ENCODE measurements around the gene SBK1. TPM values are rescaled to one million over a fixed set of nuclear protein-coding genes. Genes with fewer than 3 reads are reported as not detected.

The SBK1 gene
- total and polyA plus RNA-seq, 5 donors from 2014 or later: 2.0 to 20.2 (median 3.4) TPM

GRCh38 chr16:28300327-28300726, 8.0 kb downstream of the SBK1 start:
- H3K4me3 Mint-ChIP-seq: peak overlapping the region in 1 of 4 donors; percentile 51
- DNase-seq (no peak), ATAC-seq (ENCODE audit: low read depth in 2 of 2) (no peak)
- Histone ChIP-seq H3K4me3 (ENCODE audit: low read depth, low read length) (no peak overlapping the region), H3K36me3 (ENCODE audit: control insufficient read depth, insufficient read depth, low read length) (peaks cover 5% of the 10 kb centered on the region), H3K27me3 (ENCODE audit: control insufficient read depth, insufficient read depth, low read length) (no peaks in the 10 kb centered on the region), H3K27ac (ENCODE audit: insufficient read depth, low read length, poor library complexity, severe bottlenecking) (no peak overlapping the region), H3K4me1 (ENCODE audit: control insufficient read depth, insufficient read depth, low read length, poor library complexity, severe bottlenecking) (peaks cover 40% of the 10 kb centered on the region), H3K9me3 (ENCODE audit: control insufficient read depth in 2 of 2, low read length in 2 of 2) (no peaks in the 10 kb centered on the region)
- peaks cover 4% of the 10 kb centered on the region for H3K27me3 Mint-ChIP-seq
- peaks cover 33% of the 10 kb centered on the region for H3K36me3 Mint-ChIP-seq
- H3K4me1 Mint-ChIP-seq: peaks cover 6 to 82% (median 42%) of the 10 kb centered on the region in 4 donors
- H3K27ac Mint-ChIP-seq: peak overlapping the region; percentile 49 to 75 (median 64)
- H3K9me3 Mint-ChIP-seq: no peaks in the 10 kb centered on the region

- peaks cover 31% of the 10 kb centered on the region for H3K36me3 Mint-ChIP-seq
- H3K4me3 ChIP-seq (ENCODE audit: low read depth, low read length): no peak overlapping the region
- no peak overlapping the region for H3K27ac ChIP-seq (ENCODE audit: insufficient read depth, low read length, poor library complexity, severe bottlenecking)
These were observed 8.8 kb downstream of the SBK1 start for GRCh38 chr16:28301154-28301553.

GRCh38 chr16:28301620-28302019, 9.3 kb downstream of the SBK1 start:
- H3K9me3 ChIP-seq (ENCODE audit: control insufficient read depth in 2 of 2, low read length in 2 of 2): no peaks in the 10 kb centered on the region
- peaks cover 5% of the 10 kb centered on the region for H3K36me3 ChIP-seq (ENCODE audit: control insufficient read depth, insufficient read depth, low read length)
- no peak for DNase-seq
- Mint-ChIP-seq H3K9me3 (no peaks in the 10 kb centered on the region), H3K27ac (peak overlapping the region in 1 of 3 donors; percentile 71), H3K36me3 (peaks cover 30% of the 10 kb centered on the region), H3K27me3 (peaks cover 4% of the 10 kb centered on the region), H3K4me3 (no peak overlapping the region), H3K4me1 (peaks cover 4 to 79% (median 43%) of the 10 kb centered on the region in 4 donors)
- no peak for ATAC-seq (ENCODE audit: low read depth in 2 of 2)
- H3K4me3 ChIP-seq (ENCODE audit: low read depth, low read length): no peak overlapping the region
- peaks cover 32% of the 10 kb centered on the region for H3K4me1 ChIP-seq (ENCODE audit: control insufficient read depth, insufficient read depth, low read length, poor library complexity, severe bottlenecking)
- H3K27me3 ChIP-seq (ENCODE audit: control insufficient read depth, insufficient read depth, low read length): no peaks in the 10 kb centered on the region
- H3K27ac ChIP-seq (ENCODE audit: insufficient read depth, low read length, poor library complexity, severe bottlenecking): no peak overlapping the region

More at GRCh38 chr16:28301154-28301553, 8.8 kb downstream of the SBK1 start:
- H3K9me3 Mint-ChIP-seq: no peaks in the 10 kb centered on the region
- H3K36me3 ChIP-seq (ENCODE audit: control insufficient read depth, insufficient read depth, low read length): peaks cover 5% of the 10 kb centered on the region
- no peak overlapping the region for H3K27ac Mint-ChIP-seq
- DNase-seq (no peak), ATAC-seq (ENCODE audit: low read depth in 2 of 2) (no peak)
- peaks cover 36% of the 10 kb centered on the region for H3K4me1 ChIP-seq (ENCODE audit: control insufficient read depth, insufficient read depth, low read length, poor library complexity, severe bottlenecking)
- H3K4me3 Mint-ChIP-seq: no peak overlapping the region
- peaks cover 4 to 82% (median 42%) of the 10 kb centered on the region in 4 donors for H3K4me1 Mint-ChIP-seq
- H3K9me3 ChIP-seq (ENCODE audit: control insufficient read depth in 2 of 2, low read length in 2 of 2): no peaks in the 10 kb centered on the region
- H3K27me3 Mint-ChIP-seq: peaks cover 4% of the 10 kb centered on the region
- H3K27me3 ChIP-seq (ENCODE audit: control insufficient read depth, insufficient read depth, low read length): no peaks in the 10 kb centered on the region

GRCh38 chr16:28303132-28303531, 10.8 kb downstream of the SBK1 start:
- Histone ChIP-seq H3K4me1 (ENCODE audit: control insufficient read depth, insufficient read depth, low read length, poor library complexity, severe bottlenecking) (peaks cover 19% of the 10 kb centered on the region), H3K27ac (ENCODE audit: insufficient read depth, low read length, poor library complexity, severe bottlenecking) (no peak overlapping the region), H3K9me3 (ENCODE audit: control insufficient read depth in 2 of 2, low read length in 2 of 2) (no peaks in the 10 kb centered on the region), H3K27me3 (ENCODE audit: control insufficient read depth, insufficient read depth, low read length) (no peaks in the 10 kb centered on the region), H3K4me3 (ENCODE audit: low read depth, low read length) (no peak overlapping the region), H3K36me3 (ENCODE audit: control insufficient read depth, insufficient read depth, low read length) (peaks cover 5% of the 10 kb centered on the region)
- no peak for DNase-seq
- ATAC-seq (ENCODE audit: low read depth in 2 of 2): no peak
- Mint-ChIP-seq H3K9me3 (no peaks in the 10 kb centered on the region), H3K4me1 (peaks cover 4 to 74% (median 31%) of the 10 kb centered on the region in 4 donors), H3K27ac (peak overlapping the region in 1 of 3 donors; percentile 88), H3K27me3 (peaks cover 4% of the 10 kb centered on the region), H3K4me3 (peak overlapping the region in 1 of 4 donors; percentile 54), H3K36me3 (peaks cover 28% of the 10 kb centered on the region)

- peaks cover 33% of the 10 kb centered on the region for H3K36me3 Mint-ChIP-seq
- Histone ChIP-seq H3K36me3 (ENCODE audit: control insufficient read depth, insufficient read depth, low read length) (peaks cover 5% of the 10 kb centered on the region), H3K4me3 (ENCODE audit: low read depth, low read length) (no peak overlapping the region), H3K27ac (ENCODE audit: insufficient read depth, low read length, poor library complexity, severe bottlenecking) (no peak overlapping the region), H3K9me3 (ENCODE audit: control insufficient read depth in 2 of 2, low read length in 2 of 2) (no peaks in the 10 kb centered on the region), H3K27me3 (ENCODE audit: control insufficient read depth, insufficient read depth, low read length) (no peaks in the 10 kb centered on the region), H3K4me1 (ENCODE audit: control insufficient read depth, insufficient read depth, low read length, poor library complexity, severe bottlenecking) (peaks cover 15% of the 10 kb centered on the region)
- DNase-seq (no peak), ATAC-seq (ENCODE audit: low read depth in 2 of 2) (no peak)
- H3K4me1 Mint-ChIP-seq: peaks cover 5 to 71% (median 28%) of the 10 kb centered on the region in 4 donors
- no peak overlapping the region for H3K4me3 Mint-ChIP-seq
- peaks cover 4% of the 10 kb centered on the region for H3K27me3 Mint-ChIP-seq
- peaks cover 0 to 2% (median 0%) of the 10 kb centered on the region in 7 donors for H3K9me3 Mint-ChIP-seq
- H3K27ac Mint-ChIP-seq: peak overlapping the region in 1 of 3 donors; percentile 31
These were observed 11.9 kb downstream of the SBK1 start for GRCh38 chr16:28304214-28304613.

- DNase-seq (no peak), ATAC-seq (ENCODE audit: low read depth in 2 of 2) (no peak)
- Mint-ChIP-seq H3K9me3 (peaks cover 0 to 2% (median 0%) of the 10 kb centered on the region in 7 donors), H3K4me1 (peaks cover 13 to 79% (median 35%) of the 10 kb centered on the region in 4 donors), H3K27ac (peak overlapping the region in 1 of 3 donors; percentile 99), H3K4me3 (no peak overlapping the region), H3K36me3 (peaks cover 24% of the 10 kb centered on the region), H3K27me3 (peaks cover 2% of the 10 kb centered on the region)
- Histone ChIP-seq H3K36me3 (ENCODE audit: control insufficient read depth, insufficient read depth, low read length) (peaks cover 5% of the 10 kb centered on the region), H3K9me3 (ENCODE audit: control insufficient read depth in 2 of 2, low read length in 2 of 2) (no peaks in the 10 kb centered on the region), H3K4me3 (ENCODE audit: low read depth, low read length) (no peak overlapping the region), H3K27me3 (ENCODE audit: control insufficient read depth, insufficient read depth, low read length) (no peaks in the 10 kb centered on the region), H3K4me1 (ENCODE audit: control insufficient read depth, insufficient read depth, low read length, poor library complexity, severe bottlenecking) (peaks cover 46% of the 10 kb centered on the region), H3K27ac (ENCODE audit: insufficient read depth, low read length, poor library complexity, severe bottlenecking) (no peak overlapping the region)
These were observed 15.6 kb downstream of the SBK1 start for GRCh38 chr16:28307936-28308335.

GRCh38 chr16:28308794-28309584, 16.7 kb downstream of the SBK1 start:
- Mint-ChIP-seq H3K27ac (peak overlapping the region; percentile 97 to 99 (median 98)), H3K27me3 (no peaks in the 10 kb centered on the region), H3K36me3 (peaks cover 21% of the 10 kb centered on the region), H3K4me3 (peak overlapping the region in 3 of 4 donors; percentile 52 to 81 (median 61)), H3K9me3 (peaks cover 0 to 2% (median 0%) of the 10 kb centered on the region in 7 donors), H3K4me1 (peaks cover 11 to 78% (median 32%) of the 10 kb centered on the region in 4 donors)
- ATAC-seq (ENCODE audit: low read depth in 2 of 2) (no peak), DNase-seq (peak in 1 of 3 donors; percentile 36)
- H3K27me3 ChIP-seq (ENCODE audit: control insufficient read depth, insufficient read depth, low read length): no peaks in the 10 kb centered on the region
- peaks cover 48% of the 10 kb centered on the region for H3K4me1 ChIP-seq (ENCODE audit: control insufficient read depth, insufficient read depth, low read length, poor library complexity, severe bottlenecking)
- H3K36me3 ChIP-seq (ENCODE audit: control insufficient read depth, insufficient read depth, low read length): peaks cover 2% of the 10 kb centered on the region
- H3K27ac ChIP-seq (ENCODE audit: insufficient read depth, low read length, poor library complexity, severe bottlenecking): peak overlapping the region; percentile 80
- H3K9me3 ChIP-seq (ENCODE audit: control insufficient read depth in 2 of 2, low read length in 2 of 2): no peaks in the 10 kb centered on the region
- H3K4me3 ChIP-seq (ENCODE audit: low read depth, low read length): no peak overlapping the region

Data from CD4-positive, CD25-positive, alpha-beta regulatory T cell (primary cell).